ENCODE measurements around the gene UVSSA.

The UVSSA gene

DNA sequence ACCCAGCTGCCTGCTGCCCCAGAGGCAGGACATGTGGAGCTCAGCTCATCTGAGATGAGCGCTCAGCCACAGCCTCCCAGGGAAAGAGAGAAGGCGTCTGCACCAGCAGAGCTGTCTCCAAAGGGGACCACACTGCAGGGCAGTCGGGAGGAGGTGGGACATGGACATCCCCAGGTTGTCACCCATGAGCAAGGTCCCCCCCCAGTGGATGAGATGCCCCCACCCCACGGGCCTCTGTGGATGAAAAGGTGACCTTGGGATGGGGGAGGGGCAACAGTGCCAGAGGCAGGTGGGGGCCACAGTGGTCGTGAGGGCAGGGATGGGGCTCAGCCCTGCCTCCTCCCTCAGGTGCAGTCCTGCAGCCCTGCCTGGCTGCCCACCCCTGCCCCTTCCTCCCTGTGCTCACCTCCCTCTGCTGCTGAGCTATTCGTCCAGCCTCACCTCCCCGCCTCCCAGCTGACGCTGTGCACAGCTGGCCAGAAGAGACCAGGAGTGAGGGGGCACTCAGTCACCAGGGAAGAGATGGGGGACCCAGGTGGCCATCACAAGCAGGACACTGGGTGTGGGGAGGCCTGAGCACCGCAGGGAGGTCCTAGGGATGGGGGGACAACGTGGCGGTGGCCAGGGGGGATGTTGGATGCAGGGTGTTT is 49.9 kb downstream of the UVSSA start:
- DNase-seq (ENCODE audit: low read depth), result no peak

DNA sequence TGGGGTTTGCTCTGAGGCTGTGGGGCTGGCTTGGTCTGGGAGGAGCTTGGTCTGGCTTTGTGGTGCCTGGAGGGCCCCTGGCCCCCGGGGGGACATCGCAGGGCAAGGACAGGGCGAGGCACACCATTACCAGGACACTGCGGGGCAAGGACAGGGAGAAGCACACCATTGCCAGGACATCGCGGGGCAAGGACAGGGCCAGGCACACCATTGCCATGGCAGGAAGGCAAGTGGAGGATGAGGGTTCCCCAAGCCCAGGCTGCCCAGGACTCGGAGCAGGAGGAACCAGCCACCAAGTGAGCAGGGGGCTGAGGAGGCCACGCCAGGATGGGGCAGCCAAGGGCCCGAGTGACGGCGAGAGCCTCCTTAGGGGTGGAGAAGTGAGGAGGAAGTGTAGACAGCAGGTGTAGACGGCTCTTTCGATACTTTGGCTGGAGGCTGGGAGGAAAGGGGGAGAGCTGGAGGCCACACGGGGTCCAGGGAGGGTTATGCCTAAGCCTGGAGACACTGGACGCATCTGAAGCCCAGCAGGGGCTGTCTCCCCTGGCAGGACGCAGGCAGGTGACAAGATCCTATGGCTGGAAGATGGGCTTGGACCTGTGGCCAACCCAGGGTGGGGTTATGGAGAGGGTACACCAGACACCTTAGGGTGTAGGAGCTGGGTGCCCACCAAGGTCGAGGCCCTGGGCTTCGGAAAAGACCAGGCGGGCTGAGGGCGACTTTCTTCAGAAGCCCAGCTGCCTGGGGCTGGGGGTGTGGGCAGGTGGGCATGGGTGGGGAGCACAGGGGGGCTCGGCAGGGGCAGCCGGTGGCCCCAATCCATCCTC is 51.9 kb downstream of the UVSSA start:
- no peak for DNase-seq (ENCODE audit: low read depth)

DNA sequence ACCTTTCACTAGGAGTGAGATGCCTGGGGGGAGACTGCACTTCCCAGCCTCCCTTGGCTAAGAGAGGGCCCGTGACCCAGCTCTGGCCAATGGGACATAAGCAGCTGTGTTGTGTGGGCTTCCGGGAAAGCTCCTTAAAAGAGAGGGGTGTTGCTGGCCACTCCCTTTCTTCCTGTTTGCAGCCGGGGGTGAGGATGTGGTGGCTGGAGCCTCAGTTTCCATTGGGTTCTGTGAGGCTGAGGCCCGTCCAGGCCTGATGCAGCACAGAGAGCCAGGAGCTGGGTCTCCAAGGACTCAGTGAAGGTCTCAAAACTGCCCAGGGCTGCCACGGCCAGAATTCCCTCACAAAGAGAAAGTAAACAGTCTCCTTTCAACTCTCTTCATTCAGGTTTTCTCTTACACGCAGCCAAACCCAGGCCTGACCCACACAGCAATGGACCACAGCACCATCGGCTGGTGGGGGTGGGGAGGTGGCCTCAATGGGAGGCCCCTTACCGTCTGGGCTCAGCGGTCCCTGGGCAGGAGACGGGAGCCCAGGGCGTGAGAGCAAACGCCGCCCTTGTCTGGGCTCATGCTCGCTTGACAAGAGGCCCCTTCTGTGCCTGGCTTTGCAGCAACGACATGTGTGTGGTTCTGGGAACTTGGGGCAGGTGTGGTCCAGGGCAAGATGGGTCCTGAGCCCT is 52.6 kb downstream of the UVSSA start:
- DNase-seq (ENCODE audit: low read depth), result no peak

DNA sequence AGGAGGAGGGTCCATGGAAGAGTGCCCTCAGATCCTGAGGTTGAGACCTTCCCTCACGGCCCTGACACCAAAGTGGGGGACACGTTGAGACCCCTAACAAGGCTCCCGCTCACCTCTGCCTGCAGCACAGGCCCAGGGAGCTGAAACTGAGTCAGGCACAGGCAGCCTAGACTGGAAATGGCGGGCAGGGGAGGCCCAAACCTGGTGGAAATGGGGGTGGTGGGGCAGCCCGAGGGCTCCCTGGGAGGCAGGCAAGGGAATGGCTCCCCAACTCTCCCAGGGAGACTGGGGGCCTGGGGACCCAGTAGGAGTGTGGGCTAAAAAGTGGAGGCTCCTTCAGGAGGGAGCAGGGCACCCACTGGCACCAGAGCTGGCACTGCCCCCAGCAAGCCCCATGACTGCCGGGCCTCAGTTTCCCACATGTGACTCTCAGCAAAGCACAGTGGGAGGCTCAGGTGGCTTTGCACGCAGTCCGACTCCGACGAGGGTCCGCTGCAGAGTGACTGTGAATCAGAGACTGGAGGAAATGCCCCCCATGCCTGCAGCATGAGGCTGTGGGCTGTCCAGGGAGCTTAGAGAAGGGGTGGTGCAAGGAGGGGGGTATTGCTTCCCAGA is 53.3 kb downstream of the UVSSA start:
- DNase-seq (ENCODE audit: low read depth), result no peak

GRCh38 chr4:1400831-1401408 is 53.9 kb downstream of the UVSSA start:
- DNase-seq (ENCODE audit: low read depth), result no peak

GRCh38 chr4:1401409-1402020 is 54.5 kb downstream of the UVSSA start:
- no peak for DNase-seq (ENCODE audit: low read depth)

DNA sequence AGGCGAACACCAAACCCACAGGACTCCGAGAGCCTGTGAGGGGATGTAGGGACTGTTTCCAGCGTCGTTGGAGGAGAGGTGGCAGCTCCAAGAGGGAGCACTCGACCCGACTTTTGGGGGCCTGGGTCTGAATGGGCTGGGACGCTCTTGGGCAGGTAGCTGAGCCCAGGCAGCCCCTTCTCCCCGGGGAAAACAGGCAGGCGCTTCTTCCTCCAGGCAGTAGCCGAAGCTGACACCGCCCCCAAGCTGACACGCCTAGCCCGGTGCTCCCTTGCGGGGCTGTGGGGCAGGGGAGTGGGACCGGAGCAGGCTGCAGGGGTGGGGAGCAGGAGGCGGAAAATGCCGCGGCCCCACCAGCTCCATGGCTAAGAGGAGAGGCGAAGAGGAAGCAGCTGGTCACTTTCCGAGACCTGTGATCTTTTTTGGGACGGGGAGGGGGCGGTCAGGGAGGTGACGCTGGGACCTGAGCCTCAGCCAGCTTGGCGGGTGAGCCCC is 55.1 kb downstream of the UVSSA start:
- no peak for DNase-seq (ENCODE audit: low read depth)

- DNase-seq (ENCODE audit: low read depth), result no peak
Observed at GRCh38 chr4:1402516-1403091, 55.6 kb downstream of the UVSSA start.

DNA sequence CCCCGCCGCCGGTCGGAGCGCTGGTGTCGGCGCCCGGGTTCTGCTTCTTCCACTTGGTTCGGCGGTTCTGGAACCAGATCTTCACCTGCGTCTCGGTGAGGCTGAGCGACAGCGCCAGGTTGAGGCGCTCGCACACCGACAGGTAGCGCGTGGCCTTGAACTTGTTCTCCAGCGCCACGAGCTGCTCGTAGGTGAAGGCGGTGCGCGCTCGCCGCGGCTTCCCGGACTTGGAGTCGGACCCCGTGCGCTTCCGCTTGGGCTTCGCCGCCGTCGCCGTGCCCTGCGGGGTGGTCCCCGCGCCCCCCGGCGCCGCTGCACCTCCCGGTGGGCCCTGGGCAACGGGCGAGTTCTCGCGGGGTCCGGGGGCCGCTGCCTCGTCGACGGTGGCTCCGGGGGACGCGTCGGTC is 56.2 kb downstream of the UVSSA start:
- no peak for DNase-seq (ENCODE audit: low read depth)

GRCh38 chr4:1403591-1404572 is 56.9 kb downstream of the UVSSA start:
- no peak for DNase-seq (ENCODE audit: low read depth)

DNA sequence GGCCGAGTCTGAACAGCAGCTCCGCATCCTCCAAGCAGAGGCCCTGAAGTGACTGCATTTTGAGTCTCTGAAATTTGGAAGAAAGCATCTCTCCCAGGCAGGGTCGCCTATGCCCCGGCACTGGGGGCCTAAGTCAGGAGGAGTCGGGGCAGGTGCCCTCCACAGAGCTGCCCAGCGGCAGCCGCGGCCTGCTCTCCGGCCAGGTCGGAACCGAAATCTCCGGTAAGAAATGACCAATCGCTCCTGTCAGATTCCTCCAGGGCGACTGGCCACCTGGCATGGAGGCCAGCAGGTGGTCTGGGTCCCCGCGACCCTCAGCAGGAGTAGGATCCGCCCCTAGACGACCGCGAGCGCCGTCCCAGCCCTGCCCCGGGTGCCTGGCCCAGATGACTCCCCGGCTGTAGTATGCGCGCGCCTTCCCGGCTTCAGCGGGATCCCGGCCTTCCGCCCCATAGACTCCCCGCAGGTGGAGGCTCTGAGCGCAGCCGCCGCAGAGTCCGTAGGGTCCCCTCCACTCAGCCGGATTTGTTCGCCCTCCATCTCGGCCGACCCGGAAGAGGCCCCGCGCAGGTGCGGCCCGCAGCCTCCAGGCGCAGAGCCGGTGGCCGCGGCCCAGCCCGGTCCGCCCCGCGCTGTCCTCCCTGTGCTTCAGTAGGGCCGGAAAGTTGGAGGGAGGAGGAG is 57.7 kb downstream of the UVSSA start:
- no peak for DNase-seq (ENCODE audit: low read depth)

DNA sequence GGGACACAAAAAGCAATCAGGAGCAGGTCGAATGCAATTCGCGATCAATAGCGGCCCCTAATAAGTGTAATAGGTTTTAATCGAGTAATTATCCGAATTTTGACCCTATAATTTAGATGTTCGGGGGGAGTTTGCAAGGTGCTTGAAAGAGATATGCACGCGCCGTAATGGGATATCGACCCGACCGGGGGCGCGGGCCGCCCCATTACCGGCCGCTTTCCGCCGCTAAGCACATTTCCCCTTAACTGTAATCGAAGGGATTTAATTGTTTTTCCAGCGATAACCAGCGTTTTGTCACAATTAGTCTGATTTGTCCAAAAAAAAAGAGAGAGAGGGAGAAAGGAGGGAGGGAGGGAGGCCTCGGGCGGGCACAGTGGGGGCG is 58.2 kb downstream of the UVSSA start:
- DNase-seq (ENCODE audit: low read depth), result no peak

DNA sequence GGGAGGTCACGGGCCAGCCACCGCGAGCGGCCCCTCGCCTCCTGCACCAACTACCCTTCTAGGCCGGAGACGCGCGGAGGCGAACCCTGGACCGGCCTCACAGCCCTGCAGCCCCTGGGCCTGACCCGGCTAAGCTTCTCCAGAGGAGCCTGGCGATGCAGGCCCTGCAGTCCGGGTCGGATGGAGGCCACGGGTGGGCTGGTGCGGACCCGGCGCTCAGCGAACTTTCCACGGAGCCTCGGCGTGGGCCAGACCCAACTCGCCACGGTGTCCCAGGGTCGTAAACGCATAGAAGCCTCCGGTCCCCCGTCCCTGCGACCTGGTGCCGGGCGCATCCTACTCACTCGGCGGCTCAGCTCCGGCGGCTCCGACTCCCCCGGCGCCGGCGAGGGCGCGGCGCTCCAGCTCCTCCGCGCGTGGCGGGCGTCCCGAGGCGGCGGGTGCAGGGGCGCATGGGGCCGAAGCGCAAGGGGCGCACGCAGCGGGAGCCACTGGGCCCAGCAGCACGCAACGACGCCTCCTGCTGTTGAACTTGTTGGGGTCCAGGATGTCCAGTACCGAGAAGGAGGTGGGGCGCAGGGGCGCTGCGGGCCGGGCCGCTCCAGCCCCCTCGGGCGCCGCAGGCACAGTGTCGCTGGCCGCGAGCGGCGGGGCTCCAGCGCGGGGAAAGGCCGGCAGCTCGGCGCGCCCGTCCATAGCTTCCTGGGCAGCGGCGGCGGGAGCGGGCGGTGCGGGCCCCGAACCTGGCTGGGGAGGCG is 58.8 kb downstream of the UVSSA start:
- no peak for DNase-seq (ENCODE audit: low read depth)

DNA sequence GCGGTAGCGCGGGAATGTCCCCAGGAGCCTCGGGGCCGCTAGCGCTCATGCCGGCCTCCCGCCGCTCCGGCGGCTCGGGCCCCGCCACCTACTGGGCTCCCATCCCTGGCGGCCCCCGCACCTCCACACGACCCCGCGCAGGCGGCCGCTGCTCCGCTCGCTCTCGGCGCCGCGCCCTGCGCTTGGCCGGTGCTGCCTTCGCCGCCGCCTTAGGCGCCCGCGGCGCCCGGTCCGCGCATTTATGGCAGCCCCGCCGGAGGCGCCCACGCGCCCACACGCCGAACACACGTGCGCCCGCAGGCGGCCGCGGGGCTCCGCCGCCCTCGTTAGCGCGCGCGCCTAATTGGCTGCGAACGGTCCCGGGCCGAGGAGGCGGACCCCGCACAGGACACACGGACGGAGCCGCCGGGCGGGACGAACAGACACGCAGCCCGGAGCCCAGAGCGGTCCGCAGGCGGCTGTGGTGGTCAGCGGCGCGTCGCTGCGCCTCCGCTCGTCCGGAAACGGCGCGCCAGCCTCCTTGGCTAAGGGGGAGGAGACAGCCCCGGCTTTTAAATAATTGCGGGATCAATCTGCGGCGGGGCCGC is 59.5 kb downstream of the UVSSA start, which contains the start of gene NKX1-1:
Gene NKX1-1, minus strand, starts transcription at position 49 of the 587 bp plus-strand sequence. Its CDS starts 0 bp downstream, at position 49.
- no peak for DNase-seq (ENCODE audit: low read depth)

DNA sequence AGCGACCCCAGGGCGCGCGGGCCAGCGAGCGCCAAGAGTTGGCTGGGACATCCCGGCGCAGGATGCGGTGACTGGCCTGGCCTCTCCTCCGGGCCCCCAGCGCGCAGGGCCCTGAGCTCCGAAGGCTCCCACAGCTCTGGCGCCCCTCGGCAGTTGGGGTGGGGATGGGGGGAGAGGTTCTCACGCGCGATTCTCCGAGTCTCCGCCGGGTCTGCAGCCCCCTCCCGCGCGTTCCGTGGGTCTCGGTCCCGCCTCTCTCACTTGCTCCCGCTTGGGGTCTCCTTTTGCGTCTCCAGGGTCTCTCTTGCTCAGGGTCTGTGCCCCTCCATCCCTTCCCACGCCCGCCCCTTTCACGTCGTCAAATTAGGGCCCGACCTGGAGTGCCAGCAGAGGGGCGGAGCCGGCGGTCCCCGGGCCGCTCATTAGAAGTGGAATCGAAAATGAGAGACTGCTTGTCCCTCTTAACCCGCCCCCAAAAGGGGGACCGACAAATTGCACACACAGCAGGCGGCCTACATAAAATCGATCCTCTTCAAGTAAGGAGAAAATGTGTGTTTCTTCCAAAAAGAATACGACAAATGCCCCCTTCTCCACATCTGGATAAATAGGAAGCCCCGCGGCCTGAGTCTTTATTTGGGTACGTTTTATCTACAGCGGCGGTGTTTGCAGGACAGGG is 60.1 kb downstream of the UVSSA start:
- no peak for DNase-seq (ENCODE audit: low read depth)

- DNase-seq (ENCODE audit: low read depth), result no peak
Observed at GRCh38 chr4:1407657-1408333, 60.8 kb downstream of the UVSSA start.

DNA sequence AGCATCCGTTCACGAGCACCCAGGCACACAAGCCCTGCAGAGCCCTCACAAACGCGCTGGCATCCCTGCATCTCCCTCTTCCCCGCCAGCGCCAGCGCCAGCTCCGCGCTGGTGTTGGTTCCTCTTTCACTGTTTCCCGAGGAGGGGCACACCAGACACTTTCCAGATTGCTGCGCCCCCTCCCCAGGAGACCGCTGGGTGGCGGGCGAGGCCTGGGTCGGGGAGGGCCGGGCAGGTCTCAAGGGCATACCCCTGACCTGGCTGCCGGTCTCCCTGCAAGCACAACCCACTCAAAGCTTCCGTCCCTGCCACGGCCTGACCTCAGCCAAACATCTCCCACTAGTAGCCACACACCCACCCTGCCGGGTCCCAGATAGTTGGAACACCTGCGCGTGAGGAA is 61.4 kb downstream of the UVSSA start:
- no peak for DNase-seq (ENCODE audit: low read depth)

Data from activated T-cell treated with anti-CD3 and anti-CD28 coated beads for 1 hour (primary cell).